Ishikawa (cell line): ENCODE results near the gene LSM2.

Experiments used
- CREB1 ChIP-seq: IDR thresholded peaks from 2 replicates; pipeline ENCODE4 v1.6.1; 2012; ENCODE audit warnings: low read depth
- NFIC ChIP-seq: IDR thresholded peaks from 2 replicates; pipeline ENCODE4 v1.6.1; 2012
- RAD21 ChIP-seq: IDR thresholded peaks from 2 replicates; pipeline ENCODE4 v1.6.1; 2012; ENCODE audit warnings: low read depth
- TAF1 ChIP-seq: IDR thresholded peaks from 2 replicates; pipeline ENCODE4 v1.6.1; 2012; ENCODE audit warnings: low read depth, mild to moderate bottlenecking

DNA sequence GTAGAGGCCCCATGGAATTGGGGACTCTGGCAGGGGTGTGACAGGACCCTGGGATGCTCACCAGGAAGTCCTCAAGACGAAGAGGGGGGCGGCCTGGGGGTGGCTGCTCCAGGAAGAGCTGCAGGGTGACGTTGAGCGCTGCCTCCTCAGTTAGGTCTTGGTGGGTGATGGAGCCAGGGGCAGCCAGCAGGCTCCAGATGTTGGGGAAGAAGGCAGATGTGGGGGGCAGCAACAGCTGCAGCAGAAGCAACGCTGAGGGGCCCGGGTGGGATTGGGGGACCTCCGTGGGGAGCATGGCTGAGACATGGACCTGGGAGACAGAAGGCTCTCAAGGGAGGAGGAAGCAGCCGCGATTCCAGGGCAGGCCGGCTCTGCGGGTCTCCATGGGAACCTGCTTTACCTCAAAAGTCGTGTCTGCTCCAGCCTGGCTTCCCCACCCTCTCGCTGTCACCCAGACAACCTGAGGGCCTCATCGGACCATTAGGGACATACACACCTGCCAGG, 30.2 kb downstream of the LSM2 start:
- TF ChIP-seq RAD21, result no peak
- TF ChIP-seq CREB1, result no peak
- no peak for TF ChIP-seq TAF1
- TF ChIP-seq NFIC, result no peak
